Diencephalon (tissue), 1 donor: ENCODE measurements around the gene TBC1D26. TPM values are rescaled to one million over a fixed set of nuclear protein-coding genes. Genes with fewer than 3 reads are reported as not detected.

Experiments
- small RNA-seq: library from RNA; depleted of rRNA; stranded (forward); fragments of <200 nt; gene quantifications from one replicate; pipeline ENCODE3, GENCODE V24; 2014
- total RNA-seq: library from RNA; depleted of rRNA; stranded (reverse); fragments of >200 nt; gene quantifications from one replicate; pipeline ENCODE4 v1.2.3, GENCODE V29; 2014

Gene TBC1D26
- total RNA-seq = 0.23 TPM

GRCh38 chr17:15731900-15732299 is at the start of gene TBC1D26:
TSS of gene TBC1D26 (plus strand) at chr17:15732283. CDS start at chr17:15735349, 3,066 bp downstream.

GRCh38 chr17:15683824-15684478 is 48.1 kb upstream of the TBC1D26 start, which contains the start of gene TRIM16:
TSS of gene TRIM16 (minus strand) at chr17:15684311. CDS start at chr17:15651609, 32,702 bp downstream.

GRCh38 chr17:15699413-15699924 is 32.6 kb upstream of the TBC1D26 start, which contains the start of gene ZNF286A:
TSS of gene ZNF286A (plus strand) at chr17:15699752. CDS start at chr17:15700330, 578 bp downstream.

Small RNA genes within 50 kb of the gene (small RNA-seq; reads per million reads assigned to genes)
- gene AC015922.1 = not detected
- gene RNA5SP436 = not detected

Other genes starting within 250 kb of the TBC1D26 start
- gene TVP23C, start 168.8 kb upstream of the TBC1D26 start, total RNA-seq = 46.4 TPM
- 0.69 TPM for gene FBXW10B, start 112.6 kb upstream of the TBC1D26 start, total RNA-seq
- gene TRIM16, start 48.0 kb upstream of the TBC1D26 start, total RNA-seq = 50.1 TPM
- gene ZNF286A, start 32.5 kb upstream of the TBC1D26 start, total RNA-seq = 108 TPM
- gene ADORA2B, start 212.8 kb downstream of the TBC1D26 start, total RNA-seq = 4.4 TPM